ENCODE data around the gene DDX20.

The DDX20 gene

DNA sequence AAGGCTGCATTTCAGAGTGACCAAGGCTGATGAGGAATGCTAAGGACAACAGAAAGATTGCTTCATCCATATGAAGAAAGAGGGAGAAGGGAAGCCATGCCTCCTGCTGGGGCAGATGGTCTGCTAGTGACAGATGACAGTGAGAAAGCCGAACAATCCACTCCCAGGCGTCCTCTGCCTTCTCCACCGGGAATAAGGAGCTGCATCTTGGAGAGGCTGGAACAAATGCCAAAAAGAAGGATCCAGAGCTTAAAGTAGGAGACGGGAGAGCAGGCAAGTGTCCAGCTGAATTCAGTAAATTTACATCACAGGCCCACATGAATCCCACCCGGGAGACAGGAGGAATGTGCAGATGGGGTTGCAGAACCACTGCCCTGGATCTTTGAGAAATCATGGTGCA lies 33.4 kb downstream of the DDX20 start:
- TF ChIP-seq SIN3A (IDR thresholded peaks at IDR 0.05; ENCODE audit: borderline replicate concordance, insufficient read depth, low read length) = no peak
- TF ChIP-seq FOXP2 (optimal IDR thresholded peaks at IDR 0.05; ENCODE audit: borderline replicate concordance, extremely low read depth, extremely low read length, insufficient read depth) = no peak
- no peak for TF ChIP-seq POLR2AphosphoS5 (IDR thresholded peaks at IDR 0.05; ENCODE audit: low read depth, low read length)
- TF ChIP-seq, protein P1, sequence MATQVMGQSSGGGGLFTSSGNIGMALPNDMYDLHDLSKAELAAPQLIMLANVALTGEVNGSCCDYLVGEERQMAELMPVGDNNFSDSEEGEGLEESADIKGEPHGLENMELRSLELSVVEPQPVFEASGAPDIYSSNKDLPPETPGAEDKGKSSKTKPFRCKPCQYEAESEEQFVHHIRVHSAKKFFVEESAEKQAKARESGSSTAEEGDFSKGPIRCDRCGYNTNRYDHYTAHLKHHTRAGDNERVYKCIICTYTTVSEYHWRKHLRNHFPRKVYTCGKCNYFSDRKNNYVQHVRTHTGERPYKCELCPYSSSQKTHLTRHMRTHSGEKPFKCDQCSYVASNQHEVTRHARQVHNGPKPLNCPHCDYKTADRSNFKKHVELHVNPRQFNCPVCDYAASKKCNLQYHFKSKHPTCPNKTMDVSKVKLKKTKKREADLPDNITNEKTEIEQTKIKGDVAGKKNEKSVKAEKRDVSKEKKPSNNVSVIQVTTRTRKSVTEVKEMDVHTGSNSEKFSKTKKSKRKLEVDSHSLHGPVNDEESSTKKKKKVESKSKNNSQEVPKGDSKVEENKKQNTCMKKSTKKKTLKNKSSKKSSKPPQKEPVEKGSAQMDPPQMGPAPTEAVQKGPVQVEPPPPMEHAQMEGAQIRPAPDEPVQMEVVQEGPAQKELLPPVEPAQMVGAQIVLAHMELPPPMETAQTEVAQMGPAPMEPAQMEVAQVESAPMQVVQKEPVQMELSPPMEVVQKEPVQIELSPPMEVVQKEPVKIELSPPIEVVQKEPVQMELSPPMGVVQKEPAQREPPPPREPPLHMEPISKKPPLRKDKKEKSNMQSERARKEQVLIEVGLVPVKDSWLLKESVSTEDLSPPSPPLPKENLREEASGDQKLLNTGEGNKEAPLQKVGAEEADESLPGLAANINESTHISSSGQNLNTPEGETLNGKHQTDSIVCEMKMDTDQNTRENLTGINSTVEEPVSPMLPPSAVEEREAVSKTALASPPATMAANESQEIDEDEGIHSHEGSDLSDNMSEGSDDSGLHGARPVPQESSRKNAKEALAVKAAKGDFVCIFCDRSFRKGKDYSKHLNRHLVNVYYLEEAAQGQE (IDR thresholded peaks at IDR 0.05; ENCODE audit: insufficient read depth in 1 of 2, low read depth in 2 of 2, low read length in 2 of 2) = no peak
- TF ChIP-seq TAF1 (IDR thresholded peaks at IDR 0.05; ENCODE audit: borderline replicate concordance, insufficient read depth, low read length) = no peak

DNA sequence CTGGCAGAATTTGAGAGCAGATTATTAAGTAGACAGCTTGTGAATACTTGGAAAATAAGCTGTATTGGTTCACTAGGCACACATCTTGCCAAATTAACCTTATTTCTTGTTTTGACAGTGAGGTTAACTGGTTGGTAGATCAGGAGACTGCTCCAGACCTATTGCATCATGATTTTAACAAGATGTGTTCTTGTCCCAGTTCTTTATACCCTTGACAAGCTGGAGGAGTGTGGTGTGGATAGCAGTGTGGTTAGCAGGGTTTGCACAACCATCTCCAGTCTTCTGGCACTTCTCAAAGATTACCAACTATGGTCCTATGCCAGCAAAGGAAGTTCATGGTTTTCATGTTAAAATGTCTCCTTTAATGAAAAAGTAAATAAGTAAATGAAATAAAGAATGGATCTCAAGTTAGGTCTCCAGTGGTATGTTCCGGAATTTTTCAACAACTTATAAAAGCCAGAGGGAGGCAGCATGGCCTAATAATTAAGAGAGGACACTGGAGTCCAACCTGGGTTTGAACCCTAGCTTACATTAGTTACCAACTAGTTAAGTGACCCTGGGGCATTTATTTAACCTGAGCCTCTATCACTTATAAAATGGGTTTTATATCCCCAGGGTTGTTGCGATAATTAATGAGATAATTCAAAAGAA lies 34.1 kb downstream of the DDX20 start:
- no peak for TF ChIP-seq FOXP2 (optimal IDR thresholded peaks at IDR 0.05; ENCODE audit: borderline replicate concordance, extremely low read depth, extremely low read length, insufficient read depth)
- TF ChIP-seq, protein P1 (IDR thresholded peaks at IDR 0.05; ENCODE audit: insufficient read depth in 1 of 2, low read depth in 2 of 2, low read length in 2 of 2) = no peak
- TF ChIP-seq TAF1 (IDR thresholded peaks at IDR 0.05; ENCODE audit: borderline replicate concordance, insufficient read depth, low read length) = no peak
- no peak for TF ChIP-seq SIN3A (IDR thresholded peaks at IDR 0.05; ENCODE audit: borderline replicate concordance, insufficient read depth, low read length)
- no peak for TF ChIP-seq POLR2AphosphoS5 (IDR thresholded peaks at IDR 0.05; ENCODE audit: low read depth, low read length)

DNA sequence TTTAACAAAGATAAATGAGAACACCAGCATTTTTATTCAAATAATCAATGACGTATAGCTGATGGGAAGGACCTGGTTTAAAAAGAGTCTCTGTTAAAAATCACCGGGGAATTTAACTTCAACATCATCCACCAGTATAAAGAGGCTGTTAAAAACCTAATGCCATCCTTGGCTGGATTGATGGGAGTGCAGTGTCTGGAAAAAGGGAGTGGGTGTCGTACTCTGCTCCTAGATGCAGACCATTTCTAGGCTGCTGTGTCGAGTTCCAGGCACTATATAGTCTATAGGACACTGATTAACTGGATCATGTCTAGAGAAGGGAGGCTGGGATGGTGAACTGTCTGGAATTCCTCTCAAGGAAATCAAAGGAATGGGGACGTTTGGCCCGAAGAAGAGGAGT lies 36.1 kb downstream of the DDX20 start:
- TF ChIP-seq TAF1 (IDR thresholded peaks at IDR 0.05; ENCODE audit: borderline replicate concordance, insufficient read depth, low read length) (no peak), FOXP2 (optimal IDR thresholded peaks at IDR 0.05; ENCODE audit: borderline replicate concordance, extremely low read depth, extremely low read length, insufficient read depth) (no peak), SIN3A (IDR thresholded peaks at IDR 0.05; ENCODE audit: borderline replicate concordance, insufficient read depth, low read length) (no peak), POLR2AphosphoS5 (IDR thresholded peaks at IDR 0.05; ENCODE audit: low read depth, low read length) (no peak)
- TF ChIP-seq, protein P1 (IDR thresholded peaks at IDR 0.05; ENCODE audit: insufficient read depth in 1 of 2, low read depth in 2 of 2, low read length in 2 of 2) = no peak

DNA sequence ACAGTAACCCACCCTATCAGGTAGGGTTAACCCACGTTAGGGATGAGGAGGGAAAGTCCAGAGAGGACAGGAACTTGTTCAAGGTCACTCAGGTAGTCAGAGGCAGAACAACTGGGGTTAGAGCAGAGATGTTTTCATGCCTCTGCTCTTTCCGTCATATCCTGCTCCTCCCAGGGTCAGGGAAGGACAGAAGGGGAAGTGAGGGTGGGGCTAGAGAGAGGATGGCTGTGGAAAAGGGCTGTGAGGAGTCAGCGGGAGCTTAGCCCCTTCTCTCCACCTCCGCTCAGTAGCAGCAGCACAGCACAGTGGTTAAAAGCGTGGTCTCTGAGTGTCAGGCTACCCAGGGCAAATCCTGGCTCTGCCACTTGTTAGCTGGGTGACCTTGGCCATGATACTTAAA lies 36.5 kb downstream of the DDX20 start:
- TF ChIP-seq TAF1 (IDR thresholded peaks at IDR 0.05; ENCODE audit: borderline replicate concordance, insufficient read depth, low read length) (no peak), POLR2AphosphoS5 (IDR thresholded peaks at IDR 0.05; ENCODE audit: low read depth, low read length) (no peak), FOXP2 (optimal IDR thresholded peaks at IDR 0.05; ENCODE audit: borderline replicate concordance, extremely low read depth, extremely low read length, insufficient read depth) (no peak), SIN3A (IDR thresholded peaks at IDR 0.05; ENCODE audit: borderline replicate concordance, insufficient read depth, low read length) (no peak)
- TF ChIP-seq, protein P1 (IDR thresholded peaks at IDR 0.05; ENCODE audit: insufficient read depth in 1 of 2, low read depth in 2 of 2, low read length in 2 of 2) = no peak
